ENCODE data around the gene PIPOX.

DNA sequence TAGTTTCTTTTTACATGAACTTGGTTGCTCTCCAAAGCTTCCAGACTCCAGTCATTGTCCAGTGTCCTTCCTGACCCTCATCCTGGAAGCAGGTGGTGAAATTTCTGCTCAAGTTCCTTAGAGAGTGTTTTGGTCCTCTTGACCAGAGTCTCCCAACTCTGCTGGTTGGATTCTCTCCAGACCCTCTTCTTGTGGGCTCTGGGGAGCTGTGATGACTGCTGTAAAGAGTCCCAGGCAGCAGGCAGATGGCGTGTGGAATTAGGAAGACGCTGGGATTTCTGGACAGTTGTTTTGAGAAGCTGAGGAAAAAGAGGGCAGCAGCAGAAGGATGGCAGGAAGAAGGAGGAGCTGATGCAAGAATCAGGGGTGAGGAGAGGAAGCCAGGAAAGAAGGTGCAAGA, 35.5 kb upstream of the PIPOX start:
- TF ChIP-seq, protein P1, sequence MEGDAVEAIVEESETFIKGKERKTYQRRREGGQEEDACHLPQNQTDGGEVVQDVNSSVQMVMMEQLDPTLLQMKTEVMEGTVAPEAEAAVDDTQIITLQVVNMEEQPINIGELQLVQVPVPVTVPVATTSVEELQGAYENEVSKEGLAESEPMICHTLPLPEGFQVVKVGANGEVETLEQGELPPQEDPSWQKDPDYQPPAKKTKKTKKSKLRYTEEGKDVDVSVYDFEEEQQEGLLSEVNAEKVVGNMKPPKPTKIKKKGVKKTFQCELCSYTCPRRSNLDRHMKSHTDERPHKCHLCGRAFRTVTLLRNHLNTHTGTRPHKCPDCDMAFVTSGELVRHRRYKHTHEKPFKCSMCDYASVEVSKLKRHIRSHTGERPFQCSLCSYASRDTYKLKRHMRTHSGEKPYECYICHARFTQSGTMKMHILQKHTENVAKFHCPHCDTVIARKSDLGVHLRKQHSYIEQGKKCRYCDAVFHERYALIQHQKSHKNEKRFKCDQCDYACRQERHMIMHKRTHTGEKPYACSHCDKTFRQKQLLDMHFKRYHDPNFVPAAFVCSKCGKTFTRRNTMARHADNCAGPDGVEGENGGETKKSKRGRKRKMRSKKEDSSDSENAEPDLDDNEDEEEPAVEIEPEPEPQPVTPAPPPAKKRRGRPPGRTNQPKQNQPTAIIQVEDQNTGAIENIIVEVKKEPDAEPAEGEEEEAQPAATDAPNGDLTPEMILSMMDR (IDR thresholded peaks at IDR 0.05): no peak
- no peak for TF ChIP-seq POLR2A (IDR thresholded peaks at IDR 0.05)

Data from gastroesophageal sphincter (tissue), 3 donors.